ENCODE data around the gene CCDC51. TPM values are rescaled to one million over a fixed set of nuclear protein-coding genes. Genes with fewer than 3 reads are reported as not detected.

CCDC51 gene
- total RNA-seq, 1 experiment from 2014 or later = 29.3 TPM

GRCh38 chr3:48426944-48427629 lies 12.8 kb downstream of the CCDC51 start:
- RAD21 ChIA-PET (ENCODE audit: low non-redundant PET in 1 of 2, low total read pairs in 2 of 2, uncharacterized antibody in 2 of 2, unreplicated experiment in 2 of 2) = no interaction called here

GRCh38 chr3:48426401-48426909 lies 13.5 kb downstream of the CCDC51 start:
- no peak for TF ChIP-seq ZNF274 (IDR thresholded peaks at IDR 0.05; ENCODE audit: low read depth, low read length)
- TF ChIP-seq EZH2phosphoT487 (IDR thresholded peaks at IDR 0.05; ENCODE audit: borderline replicate concordance) = no peak
- TF ChIP-seq SP1 (IDR thresholded peaks at IDR 0.05; ENCODE audit: low read depth) = no peak
- TF ChIP-seq JUND (IDR thresholded peaks at IDR 0.05) = no peak
- no peak for TF ChIP-seq EGR1 (IDR thresholded peaks at IDR 0.05; ENCODE audit: low read depth)
- TF ChIP-seq ZBTB33 (IDR thresholded peaks at IDR 0.05; ENCODE audit: extremely low read depth, insufficient replicate concordance, low read length) = no peak
- TF ChIP-seq CEBPB (IDR thresholded peaks at IDR 0.05; ENCODE audit: low read depth) = no peak
- no peak for TF ChIP-seq TCF7L2 (IDR thresholded peaks at IDR 0.05; ENCODE audit: borderline replicate concordance, extremely low read depth, insufficient read depth, insufficient read length)
- TF ChIP-seq EZH2 (IDR thresholded peaks at IDR 0.05) = no peak
- TF ChIP-seq CTCF (IDR thresholded peaks at IDR 0.05 in 2 of 3, conservative IDR thresholded peaks at IDR 0.05 in 1 of 3; ENCODE audit: borderline replicate concordance in 1 of 3, insufficient read depth in 1 of 3, low read depth in 2 of 3, low read length in 2 of 3) = no peak
- no peak for TF ChIP-seq SRF (IDR thresholded peaks at IDR 0.05; ENCODE audit: low read depth)
- ChIA-PET RAD21 (ENCODE audit: low non-redundant PET in 1 of 2, low total read pairs in 2 of 2, uncharacterized antibody in 2 of 2, unreplicated experiment in 2 of 2) (no interaction called here), POLR2A (no interaction called here), CTCF (interaction anchor here (1.2 kb wide), 1 partner anchor 10 kb away, joined by 3 read pairs; no protein-coding TSS in a partner anchor)
- no peaks in the 10 kb centered on the region for H3K36me3 ChIP-seq (ENCODE audit: control insufficient read depth in 1 of 2, insufficient read depth in 2 of 2, low read length in 2 of 2)
- peaks cover 14 to 29% of the 10 kb centered on the region in 2 experiments for H3K4me1 ChIP-seq (ENCODE audit: control insufficient read depth in 1 of 2, insufficient read depth in 2 of 2, low read length in 2 of 2)
- H3K9me2 ChIP-seq (ENCODE audit: insufficient read depth) = no peaks in the 10 kb centered on the region
- intact Hi-C loops (cut with micrococcal nuclease) = no loop called here
- no peaks in the 10 kb centered on the region; the same call in 1 of the 2 replicates for H3K79me2 ChIP-seq (ENCODE audit: insufficient read depth, low read length)
- no peak overlapping the region for H2AFZ ChIP-seq (ENCODE audit: low read depth, low read length, poor library complexity, severe bottlenecking)
- DNase-seq (ENCODE audit: low read depth, low spot score) (no peak), ATAC-seq (no peak)
- H3K27me3 ChIP-seq (ENCODE audit: insufficient read depth, low read length) = no peaks in the 10 kb centered on the region
- BruUV-seq (replicated peaks) = no TSS peak
- H3K4me3 ChIP-seq (replicated peaks in 1 of 2; ENCODE audit: low read depth in 1 of 2, low read length in 2 of 2) = no peak overlapping the region
- no peaks in the 10 kb centered on the region for H3K9me3 ChIP-seq (ENCODE audit: control insufficient read depth in 1 of 2, insufficient read depth in 1 of 2, low read depth in 1 of 2, low read length in 2 of 2)
- H4K20me1 ChIP-seq (ENCODE audit: insufficient read depth) = no peaks in the 10 kb centered on the region
- H3K4me2 ChIP-seq (ENCODE audit: low read length) = no peak overlapping the region
- no peak overlapping the region for H3K9ac ChIP-seq (ENCODE audit: low read length)
- H3K27ac ChIP-seq (ENCODE audit: low read depth, low read length) = no peak overlapping the region

More at GRCh38 chr3:48426944-48427629, 12.8 kb downstream of the CCDC51 start:
- Histone ChIP-seq H3K27ac (ENCODE audit: low read depth, low read length) (no peak overlapping the region), H3K9ac (ENCODE audit: low read length) (no peak overlapping the region), H4K20me1 (ENCODE audit: insufficient read depth) (no peaks in the 10 kb centered on the region), H3K9me2 (ENCODE audit: insufficient read depth) (no peaks in the 10 kb centered on the region), H3K27me3 (ENCODE audit: insufficient read depth, low read length) (no peaks in the 10 kb centered on the region), H3K4me2 (ENCODE audit: low read length) (no peak overlapping the region), H3K36me3 (ENCODE audit: control insufficient read depth in 1 of 2, insufficient read depth in 2 of 2, low read length in 2 of 2) (peaks cover 0 to 2% of the 10 kb centered on the region in 2 experiments; a peak in 1 of 4 replicates), H2AFZ (ENCODE audit: low read depth, low read length, poor library complexity, severe bottlenecking) (no peak overlapping the region), H3K4me1 (ENCODE audit: control insufficient read depth in 1 of 2, insufficient read depth in 2 of 2, low read length in 2 of 2) (peaks cover 20 to 36% of the 10 kb centered on the region in 2 experiments), H3K79me2 (ENCODE audit: insufficient read depth, low read length) (no peaks in the 10 kb centered on the region; the same call in 1 of the 2 replicates), H3K4me3 (replicated peaks in 1 of 2; ENCODE audit: low read depth in 1 of 2, low read length in 2 of 2) (no peak overlapping the region), H3K9me3 (ENCODE audit: control insufficient read depth in 1 of 2, insufficient read depth in 1 of 2, low read depth in 1 of 2, low read length in 2 of 2) (no peaks in the 10 kb centered on the region)
- POLR2A ChIA-PET = no interaction called here
- no peak for DNase-seq (ENCODE audit: low read depth, low spot score)
- TF ChIP-seq ZNF274 (IDR thresholded peaks at IDR 0.05; ENCODE audit: low read depth, low read length) = no peak
- TF ChIP-seq CBX3 (IDR thresholded peaks at IDR 0.05; ENCODE audit: low read depth) = no peak
- no peak for TF ChIP-seq YY1 (IDR thresholded peaks at IDR 0.05; ENCODE audit: extremely low read depth, insufficient replicate concordance, low read depth, low read length)
- TF ChIP-seq SRF (IDR thresholded peaks at IDR 0.05; ENCODE audit: low read depth) = no peak
- no peak for TF ChIP-seq RAD21 (IDR thresholded peaks at IDR 0.05; ENCODE audit: low read depth)
- no peak for TF ChIP-seq SIN3A (IDR thresholded peaks at IDR 0.05; ENCODE audit: low read depth)
- no peak for TF ChIP-seq POLR2A (IDR thresholded peaks at IDR 0.05; ENCODE audit: borderline replicate concordance, extremely low read depth, insufficient read depth, insufficient read length)
- no TSS peak for BruUV-seq (replicated peaks)
- CTCF ChIA-PET = interaction anchor here (1.0 to 1.2 kb wide), 2 partner anchors 9 kb away, joined by 3 read pairs; no protein-coding TSS in a partner anchor
- no peak for ATAC-seq
- intact Hi-C loops (cut with micrococcal nuclease) = no loop called here
